ENCODE data around the gene IHH.

DNA sequence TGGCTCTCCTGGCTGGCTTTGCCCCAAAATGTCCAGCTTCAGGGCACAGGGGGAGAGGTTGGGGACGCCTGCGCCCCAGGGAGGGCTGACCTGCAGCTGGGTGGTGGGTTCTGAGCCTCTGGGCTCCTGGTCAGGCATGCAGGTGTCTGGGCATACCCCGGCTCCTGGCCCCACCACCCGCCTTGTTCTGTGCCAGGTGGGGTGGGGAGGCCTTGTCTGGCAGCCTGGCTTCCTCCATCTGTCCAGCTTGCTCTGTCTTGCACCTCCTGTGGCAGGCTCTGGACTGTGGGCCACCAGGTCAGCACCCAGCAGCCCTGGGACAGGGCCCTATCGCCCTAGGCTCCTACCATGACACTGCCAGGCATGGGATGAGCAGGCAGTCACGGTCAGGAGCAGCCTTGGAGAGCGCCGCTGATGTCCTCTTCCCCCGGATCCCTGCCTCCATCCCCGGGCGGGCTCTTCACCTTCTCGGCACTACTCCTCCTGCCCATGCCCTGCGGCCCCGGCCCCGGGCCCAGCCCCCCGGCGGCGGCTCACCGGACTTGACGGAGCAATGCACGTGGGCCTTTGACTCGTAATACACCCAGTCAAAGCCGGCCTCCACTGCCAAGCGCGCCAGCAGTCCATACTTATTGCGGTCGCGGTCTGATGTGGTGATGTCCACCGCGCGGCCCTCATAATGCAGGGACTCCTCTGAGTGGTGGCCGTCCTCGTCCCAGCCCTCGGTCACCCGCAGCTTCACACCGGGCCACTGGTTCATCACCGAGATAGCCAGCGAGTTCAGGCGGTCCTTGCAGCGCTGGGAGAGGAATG is 3.6 kb downstream of the IHH start:
- no peak for TF ChIP-seq POLR2AphosphoS5 (IDR thresholded peaks at IDR 0.05; ENCODE audit: low read depth, low read length)
- TF ChIP-seq, protein P1, sequence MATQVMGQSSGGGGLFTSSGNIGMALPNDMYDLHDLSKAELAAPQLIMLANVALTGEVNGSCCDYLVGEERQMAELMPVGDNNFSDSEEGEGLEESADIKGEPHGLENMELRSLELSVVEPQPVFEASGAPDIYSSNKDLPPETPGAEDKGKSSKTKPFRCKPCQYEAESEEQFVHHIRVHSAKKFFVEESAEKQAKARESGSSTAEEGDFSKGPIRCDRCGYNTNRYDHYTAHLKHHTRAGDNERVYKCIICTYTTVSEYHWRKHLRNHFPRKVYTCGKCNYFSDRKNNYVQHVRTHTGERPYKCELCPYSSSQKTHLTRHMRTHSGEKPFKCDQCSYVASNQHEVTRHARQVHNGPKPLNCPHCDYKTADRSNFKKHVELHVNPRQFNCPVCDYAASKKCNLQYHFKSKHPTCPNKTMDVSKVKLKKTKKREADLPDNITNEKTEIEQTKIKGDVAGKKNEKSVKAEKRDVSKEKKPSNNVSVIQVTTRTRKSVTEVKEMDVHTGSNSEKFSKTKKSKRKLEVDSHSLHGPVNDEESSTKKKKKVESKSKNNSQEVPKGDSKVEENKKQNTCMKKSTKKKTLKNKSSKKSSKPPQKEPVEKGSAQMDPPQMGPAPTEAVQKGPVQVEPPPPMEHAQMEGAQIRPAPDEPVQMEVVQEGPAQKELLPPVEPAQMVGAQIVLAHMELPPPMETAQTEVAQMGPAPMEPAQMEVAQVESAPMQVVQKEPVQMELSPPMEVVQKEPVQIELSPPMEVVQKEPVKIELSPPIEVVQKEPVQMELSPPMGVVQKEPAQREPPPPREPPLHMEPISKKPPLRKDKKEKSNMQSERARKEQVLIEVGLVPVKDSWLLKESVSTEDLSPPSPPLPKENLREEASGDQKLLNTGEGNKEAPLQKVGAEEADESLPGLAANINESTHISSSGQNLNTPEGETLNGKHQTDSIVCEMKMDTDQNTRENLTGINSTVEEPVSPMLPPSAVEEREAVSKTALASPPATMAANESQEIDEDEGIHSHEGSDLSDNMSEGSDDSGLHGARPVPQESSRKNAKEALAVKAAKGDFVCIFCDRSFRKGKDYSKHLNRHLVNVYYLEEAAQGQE (IDR thresholded peaks at IDR 0.05; ENCODE audit: insufficient read depth in 1 of 2, low read depth in 2 of 2, low read length in 2 of 2), result no peak
- no peak for TF ChIP-seq TAF1 (IDR thresholded peaks at IDR 0.05; ENCODE audit: borderline replicate concordance, insufficient read depth, low read length)

All from PFSK-1 (cell line).